HTERT RPE-1 (cell line): ENCODE measurements around the gene GNAZ.
"Not testable (repeated sequence)": the region's sequence is repeated elsewhere in the genome, so short reads cannot be mapped to it uniquely, and the experiment has no call there.

ENCODE experiments used
- in situ Hi-C: fragments of 300-500 bp; cut with MboI; formaldehyde crosslinking; loops from 4 replicates; pipeline ENCODE4 v1.14.3; 2020; ENCODE audit warnings: low sequenced_read_pairs

Gene GNAZ

DNA sequence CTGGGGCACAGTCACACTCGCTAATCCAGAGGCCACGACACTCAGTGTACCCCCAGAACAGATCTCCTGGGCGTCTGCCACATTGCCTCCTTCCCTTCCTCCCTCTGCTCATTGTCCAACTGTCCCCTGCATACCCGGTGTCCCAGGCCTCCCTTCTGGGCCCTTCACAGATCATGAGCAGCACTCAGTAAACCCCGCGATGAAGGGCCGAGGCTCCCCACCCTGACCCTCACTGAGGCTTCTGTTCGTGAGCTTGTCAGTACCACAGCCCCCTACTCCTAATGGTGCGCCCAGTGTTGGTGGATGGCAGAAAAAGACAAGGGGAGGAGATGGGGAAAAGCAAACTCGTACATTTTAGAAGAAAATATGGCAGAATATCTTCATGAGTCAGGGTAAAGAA, 58.8 kb downstream of the GNAZ start:
- in situ Hi-C loops, result no loop called here

DNA sequence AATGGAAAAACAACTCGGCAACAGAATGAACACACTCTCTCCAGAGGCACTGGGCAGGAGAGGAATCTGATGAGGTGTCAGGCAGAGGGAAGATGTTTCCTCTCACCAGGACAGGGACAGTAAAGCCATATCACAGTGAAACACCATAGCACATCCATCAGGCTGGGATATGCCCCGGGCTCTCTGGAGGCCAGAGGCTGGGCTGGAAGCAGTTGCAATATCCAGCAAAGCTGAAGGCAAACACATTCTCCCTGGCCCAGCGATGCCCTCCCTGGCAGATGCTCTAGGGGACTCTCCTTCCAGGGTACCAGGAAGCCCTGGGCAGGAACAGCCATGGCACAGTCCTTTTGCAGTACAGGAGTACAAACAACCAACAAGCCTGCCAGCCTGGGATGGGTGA, 60.4 kb downstream of the GNAZ start:
- in situ Hi-C loops, result no loop called here

DNA sequence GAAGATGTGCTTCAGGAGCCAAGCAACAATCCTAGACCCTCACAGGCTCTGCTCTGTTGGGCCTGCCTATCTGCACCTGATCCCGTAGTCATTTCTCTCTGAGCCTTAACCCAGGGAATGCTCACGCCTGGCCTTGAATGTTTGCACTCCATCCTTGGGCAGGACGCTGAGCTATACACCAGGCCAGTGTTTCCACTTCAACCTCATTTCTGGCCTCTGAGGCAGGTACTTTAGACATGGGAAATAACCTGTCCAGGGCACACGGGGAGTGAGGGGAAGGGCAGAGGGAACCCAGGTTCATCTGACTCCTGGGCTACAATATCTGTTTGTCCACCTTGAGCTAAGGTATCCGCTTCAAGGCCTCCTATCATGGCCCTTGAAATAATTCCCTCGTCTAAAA, 61.6 kb downstream of the GNAZ start:
- in situ Hi-C loops, result no loop called here

- in situ Hi-C loops, result no loop called here
These were observed 62.2 kb downstream of the GNAZ start for GRCh38 chr22:23132376-23133091.

DNA sequence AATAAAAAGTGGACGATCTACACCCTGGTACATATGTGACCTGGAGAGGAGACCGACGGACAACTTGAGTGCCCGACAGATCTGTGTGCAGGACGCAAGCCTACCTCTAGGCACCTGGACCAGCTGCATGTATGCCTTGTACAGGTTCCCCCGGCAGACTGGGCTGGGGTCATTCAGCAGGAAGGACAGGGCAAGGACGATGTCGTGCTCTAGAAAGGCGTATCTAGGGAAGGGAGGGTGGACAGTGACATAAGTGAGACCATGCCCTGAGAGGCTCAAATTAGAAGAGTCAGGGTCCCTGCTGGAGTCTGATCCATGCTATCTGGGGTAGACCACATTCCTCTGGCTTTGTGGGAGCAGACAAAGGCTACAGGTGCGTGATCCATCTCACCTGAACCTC, 63.6 kb downstream of the GNAZ start:
- in situ Hi-C loops, result no loop called here

DNA sequence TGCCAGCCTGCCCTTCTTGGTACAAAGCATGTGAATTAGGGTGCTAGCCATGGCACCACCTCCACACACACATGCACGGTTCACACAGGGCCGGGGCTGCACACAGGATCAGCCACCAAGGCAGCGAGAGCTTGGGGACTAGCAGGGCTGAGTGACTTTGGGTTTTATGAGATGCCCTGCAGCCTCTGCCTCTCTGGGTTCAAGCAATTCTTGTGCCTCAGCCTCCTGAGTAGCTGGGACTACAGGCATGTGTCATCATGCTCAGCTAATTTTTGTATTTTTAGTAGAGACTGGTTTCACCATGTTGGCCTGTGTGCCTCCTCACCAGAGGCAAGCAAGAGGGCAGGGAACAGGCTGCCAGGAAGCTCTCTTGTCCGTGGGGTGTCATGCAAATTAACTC, 66.7 kb downstream of the GNAZ start:
- in situ Hi-C loops, result not testable (repeated sequence)

GRCh38 chr22:23137468-23137867, 67.1 kb downstream of the GNAZ start:
- in situ Hi-C loops, result no loop called here

GRCh38 chr22:23137905-23138561, 67.7 kb downstream of the GNAZ start:
- in situ Hi-C loops, result no loop called here

DNA sequence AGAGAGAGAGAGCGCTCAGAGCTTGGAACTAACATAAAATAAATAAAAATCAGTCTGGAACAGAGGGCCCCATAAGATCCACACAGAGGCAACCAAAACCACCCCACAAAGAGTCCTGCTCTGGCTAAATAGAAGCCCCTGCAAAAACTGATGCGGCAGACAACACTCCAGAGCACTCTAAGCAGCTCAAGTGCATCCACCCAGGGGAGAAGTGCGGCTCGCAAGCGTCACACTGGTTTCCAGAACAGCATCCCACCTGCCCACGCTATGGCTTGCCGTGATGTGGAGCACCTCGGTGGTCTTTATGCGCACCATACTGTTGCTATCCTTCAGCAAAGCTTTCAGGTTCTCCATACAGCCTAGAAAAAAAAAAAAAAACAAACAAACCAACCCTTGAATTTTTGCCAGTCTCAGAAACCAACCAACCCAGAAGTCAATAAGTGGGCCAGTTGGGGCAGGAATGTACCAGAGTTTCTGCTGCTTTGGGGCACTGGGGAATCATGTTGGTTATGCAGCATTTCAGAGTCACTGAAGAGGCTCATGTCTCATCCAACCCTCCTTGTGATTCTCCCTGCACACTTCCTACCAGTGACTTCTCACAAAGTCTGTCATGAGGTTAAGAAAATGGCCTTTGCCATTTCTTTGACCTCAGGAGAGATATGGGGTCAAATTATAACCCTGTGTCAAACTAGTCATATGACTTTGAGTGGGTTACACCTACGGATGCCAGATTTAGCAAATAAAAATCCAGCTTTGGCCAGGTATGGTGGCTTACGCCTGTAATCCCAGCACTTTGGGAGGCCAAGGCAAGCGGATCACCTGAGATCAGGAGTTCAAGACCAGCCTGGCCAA, 68.5 kb downstream of the GNAZ start:
- in situ Hi-C loops, result no loop called here

DNA sequence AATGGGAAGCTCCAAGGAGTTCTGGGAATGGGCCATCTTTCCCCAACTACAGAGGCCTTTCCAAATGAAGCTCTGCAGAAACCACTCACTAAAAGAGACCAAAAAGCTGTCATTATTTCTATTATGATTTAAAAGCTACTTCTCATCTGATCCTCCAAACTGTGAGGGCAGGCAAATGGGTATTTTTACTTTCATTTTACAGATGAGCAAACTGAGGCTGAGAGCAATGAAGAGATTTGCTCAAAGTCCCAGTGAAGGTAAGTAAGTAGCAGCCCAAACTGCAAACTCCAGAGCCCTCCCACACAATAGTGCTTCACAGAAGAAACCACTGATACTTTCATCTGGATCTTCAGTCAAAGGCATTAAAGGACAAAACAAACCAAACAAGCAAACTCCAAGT, 70.1 kb downstream of the GNAZ start:
- in situ Hi-C loops, result no loop called here

DNA sequence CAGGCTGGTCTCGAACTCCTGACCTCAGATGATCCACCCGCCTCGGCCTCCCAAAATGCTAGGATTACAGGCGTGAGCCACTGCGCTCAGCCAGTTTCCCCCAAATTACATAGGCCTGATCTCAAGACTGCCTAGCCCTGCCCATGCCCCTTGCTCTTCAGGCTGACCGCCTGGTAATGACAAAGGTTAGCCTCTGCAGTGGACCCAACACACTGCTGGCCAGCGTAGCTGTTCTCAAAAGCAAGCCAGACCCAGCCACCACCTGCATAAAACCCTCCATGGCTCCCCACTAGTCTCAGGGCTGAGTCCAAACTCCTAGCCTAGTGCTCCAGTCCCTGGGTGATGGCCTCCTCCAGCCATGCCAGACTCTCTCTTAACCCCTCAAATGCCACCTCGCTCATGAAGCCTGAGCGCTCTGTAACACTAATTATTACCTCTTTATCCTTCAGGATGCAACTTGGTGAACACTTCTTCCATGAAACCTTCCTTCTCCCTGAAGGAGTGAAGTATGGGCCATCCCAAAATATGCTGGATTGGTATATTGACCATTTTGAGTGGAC, 72.3 kb downstream of the GNAZ start:
- in situ Hi-C loops, result no loop called here

GRCh38 chr22:23143119-23143518, 72.8 kb downstream of the GNAZ start:
- in situ Hi-C loops, result no loop called here

DNA sequence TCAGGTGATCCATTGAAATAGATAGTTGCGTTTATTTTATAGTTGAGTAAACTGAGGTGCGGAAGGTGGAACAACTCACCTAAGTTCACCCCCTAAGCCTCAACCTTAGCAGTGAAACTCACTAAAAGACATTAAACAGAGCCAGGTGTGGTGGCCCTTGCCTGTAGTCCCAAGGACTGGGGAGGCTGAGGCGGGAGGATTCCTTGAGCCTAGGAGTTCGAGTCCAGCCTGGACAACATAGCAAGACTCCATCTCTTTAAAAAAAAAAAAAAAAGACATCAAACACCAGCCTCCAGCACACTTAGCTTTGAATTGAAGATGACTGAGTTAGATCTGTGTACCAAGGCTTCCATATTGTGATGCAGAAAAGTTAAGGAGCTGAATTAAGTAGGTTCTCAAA, 74.1 kb downstream of the GNAZ start:
- in situ Hi-C loops, result no loop called here

- in situ Hi-C loops, result no loop called here
These were observed 74.9 kb downstream of the GNAZ start, which contains the start of gene RAB36 for GRCh38 chr22:23144932-23145877. RAB36 (plus strand) TSS chr22:23145477; CDS start chr22:23146617, 1,140 bp downstream.

DNA sequence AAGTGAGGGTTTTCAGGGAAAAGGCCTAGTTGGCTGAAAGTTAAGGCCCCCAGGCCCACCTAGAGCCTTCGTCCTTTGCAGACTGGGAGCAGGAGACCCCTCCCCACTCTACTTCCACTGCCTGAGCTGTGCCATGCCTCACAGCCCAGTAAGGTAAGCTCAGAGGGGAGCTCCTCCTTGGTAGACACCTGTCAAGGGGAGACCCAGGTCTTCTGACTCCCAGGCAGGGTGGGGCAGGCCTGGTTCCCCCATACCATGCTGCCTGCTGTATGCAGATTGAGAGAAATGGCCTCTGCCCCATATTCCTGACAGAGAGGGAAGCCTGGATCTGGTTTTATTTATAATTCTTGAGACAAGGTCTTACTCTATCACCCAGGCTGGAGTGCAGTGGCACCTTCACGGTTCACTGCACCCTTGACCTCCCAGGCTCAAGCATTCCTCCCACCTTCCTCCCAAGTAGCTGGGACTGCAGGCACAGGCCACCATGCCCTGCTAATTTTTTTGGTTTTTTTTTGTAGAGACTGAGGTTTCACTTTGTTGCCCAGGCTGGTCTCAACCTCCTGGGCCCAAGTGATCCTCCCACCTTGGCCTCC, 75.7 kb downstream of the GNAZ start:
- in situ Hi-C loops, result no loop called here

DNA sequence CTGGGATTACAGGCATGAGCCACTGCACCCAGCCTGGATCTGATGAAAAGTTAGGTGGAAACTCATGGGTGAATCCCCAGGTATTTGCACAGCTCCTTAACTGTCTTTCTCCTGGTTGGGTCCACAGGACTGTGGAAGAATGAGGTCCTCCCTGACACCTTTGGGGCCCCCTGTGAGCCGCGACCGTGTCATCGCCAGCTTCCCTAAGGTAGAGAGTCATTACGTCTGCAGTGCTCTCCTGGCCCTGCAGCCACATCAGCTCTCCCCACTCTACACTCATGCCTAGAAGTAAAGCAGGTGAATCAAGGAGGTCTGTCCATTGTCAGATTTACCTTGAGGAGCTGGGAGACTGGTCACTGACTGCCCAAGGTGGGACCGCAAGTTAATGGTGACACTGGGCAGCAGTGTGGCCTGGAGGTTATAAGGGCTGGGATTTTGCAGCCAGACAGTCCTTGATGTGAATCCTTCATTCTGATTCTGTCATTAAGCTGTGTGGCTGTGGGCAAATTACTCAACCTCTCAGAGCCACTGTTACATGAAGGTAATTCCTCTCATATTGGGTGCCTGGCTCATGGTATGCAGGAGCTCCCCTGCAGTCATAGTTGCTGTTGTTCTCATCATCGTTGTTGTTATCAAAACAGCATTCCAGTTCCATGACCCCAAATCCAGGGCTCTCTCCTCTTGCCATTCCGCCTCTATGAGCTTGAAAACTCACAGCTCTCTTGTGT, 76.3 kb downstream of the GNAZ start:
- in situ Hi-C loops, result no loop called here

DNA sequence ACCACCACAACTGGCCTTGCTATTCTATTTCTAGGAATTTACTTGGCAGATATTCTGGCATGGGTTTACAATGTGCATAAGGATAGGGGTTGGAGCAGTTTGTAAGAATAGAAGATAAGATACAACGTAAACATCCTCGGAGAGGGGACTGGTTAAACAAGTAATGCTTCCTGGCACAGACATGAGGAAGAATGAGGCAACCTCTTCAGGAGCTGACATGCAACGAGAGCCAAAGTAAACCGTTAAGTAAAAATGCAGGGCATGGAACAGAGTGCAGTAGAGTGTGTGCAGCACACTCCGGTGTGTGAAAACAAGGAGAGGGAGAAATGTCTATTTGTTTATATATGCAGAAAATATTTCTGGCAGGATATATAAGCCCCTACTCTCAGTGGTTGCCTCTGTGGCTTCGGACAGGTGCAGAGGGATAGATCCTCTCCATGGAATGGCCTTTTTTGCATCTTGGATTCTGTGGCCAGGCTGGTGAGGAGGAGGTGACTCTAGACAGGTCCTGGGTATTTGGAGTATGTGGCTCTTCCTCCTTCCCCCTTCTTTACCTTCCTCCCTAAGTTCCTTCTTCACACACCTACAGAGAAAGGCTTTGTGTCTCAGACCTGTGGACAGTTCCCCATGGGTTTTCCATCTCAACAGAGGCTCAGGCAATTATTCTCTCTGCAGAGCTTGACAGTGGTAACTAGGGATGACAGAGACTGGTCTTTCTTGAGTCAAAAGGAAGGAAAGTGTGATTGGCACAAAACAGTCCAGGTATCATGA, 77.5 kb downstream of the GNAZ start:
- in situ Hi-C loops, result no loop called here

DNA sequence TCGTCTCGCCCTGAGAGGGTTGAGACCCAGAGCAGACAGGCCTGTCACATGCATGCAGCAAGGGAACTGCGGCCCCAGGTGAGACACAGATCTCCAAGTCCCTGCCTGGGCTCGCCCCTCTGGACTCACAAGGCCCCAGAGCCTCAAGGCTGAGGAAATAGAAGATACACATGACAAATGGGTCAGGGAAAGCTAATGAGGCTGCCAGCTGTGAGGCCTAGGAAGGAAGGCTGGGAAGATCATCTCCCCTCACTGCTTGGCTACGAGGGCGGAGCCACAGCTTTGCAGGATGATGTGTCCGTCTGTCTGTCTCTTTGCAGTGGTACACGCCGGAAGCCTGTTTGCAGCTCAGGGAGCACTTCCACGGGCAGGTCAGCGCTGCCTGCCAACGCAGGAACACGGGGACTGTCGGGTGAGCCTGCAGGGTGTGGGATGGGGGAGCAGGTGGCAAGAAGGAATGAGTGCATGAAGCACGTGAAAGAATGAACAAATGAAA, 79.5 kb downstream of the GNAZ start:
- in situ Hi-C loops, result no loop called here
